Gastroesophageal sphincter (tissue), 4 donors: ENCODE data around the gene METTL15. TPM values are rescaled to one million over a fixed set of nuclear protein-coding genes. Genes with fewer than 3 reads are reported as not detected.

Experiments used
- ATAC-seq: fragments of 150-250 bp; one replicate; pipeline ENCODE4 v1.9.1; 2016; ENCODE audit warnings: mild to moderate bottlenecking, moderate library complexity
- H3K27ac ChIP-seq, 4 donors: fragments of 200-600 bp; sonication (generic) in 3 of 4; 1 replicate in 3 of 4; 2 replicates in 1 of 4; pipeline ENCODE4 v1.5.1; 2016 to 2019
- H3K27me3 ChIP-seq: fragments of 200-600 bp; sonication (generic); one replicate; pipeline ENCODE4 v1.5.1; 2019
- H3K36me3 ChIP-seq, 2 donors: fragments of 200-600 bp; sonication (generic); one replicate each; pipeline ENCODE4 v1.5.1; 2019; ENCODE audit warnings: control low read depth in 1 of 2
- H3K4me1 ChIP-seq, 3 donors: fragments of 200-600 bp; sonication (generic); 1 replicate in 2 of 3; 2 replicates in 1 of 3; pipeline ENCODE4 v1.5.1; 2016 to 2019; ENCODE audit warnings: control low read depth in 2 of 3
- H3K4me3 ChIP-seq, 2 donors: fragments of 200-600 bp; sonication (generic); one replicate each; pipeline ENCODE4 v1.5.1; 2019; ENCODE audit warnings: mild to moderate bottlenecking in 1 of 2, moderate library complexity in 1 of 2
- H3K9me3 ChIP-seq, 3 donors: fragments of 200-600 bp; sonication (generic); one replicate each; pipeline ENCODE4 v1.5.1; 2017 to 2019; ENCODE audit warnings: control low read depth in 2 of 3
- EP300 ChIP-seq: sonication (generic); formaldehyde crosslinking; IDR thresholded peaks from one replicate; pipeline ENCODE4 v1.6.1; 2017; ENCODE audit warnings: antibody characterized with exemption, mild to moderate bottlenecking
- POLR2A ChIP-seq, 2 donors: fragments of 450-650 bp; IDR thresholded peaks; one replicate each; pipeline ENCODE4 v1.6.1; 2017; ENCODE audit warnings: antibody characterized with exemption in 2 of 2, mild to moderate bottlenecking in 2 of 2, moderate library complexity in 1 of 2
- POLR2AphosphoS5 ChIP-seq: sonication (generic); formaldehyde crosslinking; IDR thresholded peaks from one replicate; pipeline ENCODE4 v1.6.1; 2017; ENCODE audit warnings: antibody characterized with exemption
- WGBS, 2 donors: methylation state at CpG; one replicate each; pipeline ENCODE4 v1.1.5; 2018; ENCODE audit warnings: low coverage in 1 of 2; 5-methylcytosine and 5-hydroxymethylcytosine counted together
- total RNA-seq, 4 donors: library from RNA; depleted of rRNA; stranded (reverse); fragments of >200 nt; gene quantifications; one replicate each; pipeline ENCODE4 v1.1.0, GENCODE V29; 2016
- TF ChIP-seq, protein P1 (sequence below), 4 experiments: fragments of 200-600 bp in 2 of 4; fragments of 450-650 bp in 2 of 4; sonication (generic) in 1 of 4; IDR thresholded peaks; one replicate each; pipeline ENCODE4 v1.5.1; 2017 to 2019; ENCODE audit warnings: antibody characterized with exemption in 4 of 4, mild to moderate bottlenecking in 2 of 4, moderate library complexity in 2 of 4

METTL15 gene
- total RNA-seq, 4 donors from 2014 or later, result 7.8 to 20.5 (median 8.2) TPM

GRCh38 chr11:28104984-28105383, 3.2 kb upstream of the METTL15 start:
- WGBS, 2 donors, result 80 to 88% methylated on average over 2 of the region's 2 CpGs

GRCh38 chr11:28105869-28106268, 2.3 kb upstream of the METTL15 start:
- WGBS, 2 donors, result 84 to 87% methylated on average over 5 of the region's 5 CpGs
- Histone ChIP-seq H3K36me3 (no peaks in the 10 kb centered on the region), H3K4me1 (peaks cover 2 to 30% (median 11%) of the 10 kb centered on the region in 3 donors), H3K27me3 (no peaks in the 10 kb centered on the region), H3K27ac (no peak overlapping the region), H3K4me3 (no peak overlapping the region), H3K9me3 (no peaks in the 10 kb centered on the region)
- TF ChIP-seq POLR2A (IDR thresholded peaks at IDR 0.05), result no peak
- no peak for TF ChIP-seq POLR2AphosphoS5
- TF ChIP-seq, protein P1, sequence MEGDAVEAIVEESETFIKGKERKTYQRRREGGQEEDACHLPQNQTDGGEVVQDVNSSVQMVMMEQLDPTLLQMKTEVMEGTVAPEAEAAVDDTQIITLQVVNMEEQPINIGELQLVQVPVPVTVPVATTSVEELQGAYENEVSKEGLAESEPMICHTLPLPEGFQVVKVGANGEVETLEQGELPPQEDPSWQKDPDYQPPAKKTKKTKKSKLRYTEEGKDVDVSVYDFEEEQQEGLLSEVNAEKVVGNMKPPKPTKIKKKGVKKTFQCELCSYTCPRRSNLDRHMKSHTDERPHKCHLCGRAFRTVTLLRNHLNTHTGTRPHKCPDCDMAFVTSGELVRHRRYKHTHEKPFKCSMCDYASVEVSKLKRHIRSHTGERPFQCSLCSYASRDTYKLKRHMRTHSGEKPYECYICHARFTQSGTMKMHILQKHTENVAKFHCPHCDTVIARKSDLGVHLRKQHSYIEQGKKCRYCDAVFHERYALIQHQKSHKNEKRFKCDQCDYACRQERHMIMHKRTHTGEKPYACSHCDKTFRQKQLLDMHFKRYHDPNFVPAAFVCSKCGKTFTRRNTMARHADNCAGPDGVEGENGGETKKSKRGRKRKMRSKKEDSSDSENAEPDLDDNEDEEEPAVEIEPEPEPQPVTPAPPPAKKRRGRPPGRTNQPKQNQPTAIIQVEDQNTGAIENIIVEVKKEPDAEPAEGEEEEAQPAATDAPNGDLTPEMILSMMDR (IDR thresholded peaks at IDR 0.05), result no peak
- no peak for TF ChIP-seq EP300
- ATAC-seq, result no peak

More at GRCh38 chr11:28104984-28105383, 3.2 kb upstream of the METTL15 start:
- H3K27ac ChIP-seq, result no peak overlapping the region
- no peak for ATAC-seq
- no peaks in the 10 kb centered on the region for H3K27me3 ChIP-seq
- peaks cover 2 to 25% (median 10%) of the 10 kb centered on the region in 3 donors for H3K4me1 ChIP-seq
- no peak overlapping the region for H3K4me3 ChIP-seq
- H3K36me3 ChIP-seq, result no peaks in the 10 kb centered on the region
- TF ChIP-seq POLR2AphosphoS5 (no peak), EP300 (no peak), POLR2A (IDR thresholded peaks at IDR 0.05) (no peak)
- TF ChIP-seq, protein P1 (IDR thresholded peaks at IDR 0.05), result no peak
- H3K9me3 ChIP-seq, result no peaks in the 10 kb centered on the region

- TF ChIP-seq, protein P1 (IDR thresholded peaks at IDR 0.05), result no peak
- TF ChIP-seq POLR2AphosphoS5, result no peak
- TF ChIP-seq EP300, result no peak
- TF ChIP-seq POLR2A (IDR thresholded peaks at IDR 0.05), result no peak
- no peak overlapping the region for H3K4me3 ChIP-seq
- WGBS, 2 donors, result 80 to 81% methylated on average over 9 to 14 of the region's 14 CpGs
- H3K27me3 ChIP-seq, result no peaks in the 10 kb centered on the region
- H3K36me3 ChIP-seq, result no peaks in the 10 kb centered on the region
- no peaks in the 10 kb centered on the region for H3K9me3 ChIP-seq
- H3K4me1 ChIP-seq, result peaks cover 2 to 36% (median 11%) of the 10 kb centered on the region in 3 donors
- no peak for ATAC-seq
- no peak overlapping the region for H3K27ac ChIP-seq
Measured at GRCh38 chr11:28106353-28107043, 1.7 kb upstream of the METTL15 start.

DNA sequence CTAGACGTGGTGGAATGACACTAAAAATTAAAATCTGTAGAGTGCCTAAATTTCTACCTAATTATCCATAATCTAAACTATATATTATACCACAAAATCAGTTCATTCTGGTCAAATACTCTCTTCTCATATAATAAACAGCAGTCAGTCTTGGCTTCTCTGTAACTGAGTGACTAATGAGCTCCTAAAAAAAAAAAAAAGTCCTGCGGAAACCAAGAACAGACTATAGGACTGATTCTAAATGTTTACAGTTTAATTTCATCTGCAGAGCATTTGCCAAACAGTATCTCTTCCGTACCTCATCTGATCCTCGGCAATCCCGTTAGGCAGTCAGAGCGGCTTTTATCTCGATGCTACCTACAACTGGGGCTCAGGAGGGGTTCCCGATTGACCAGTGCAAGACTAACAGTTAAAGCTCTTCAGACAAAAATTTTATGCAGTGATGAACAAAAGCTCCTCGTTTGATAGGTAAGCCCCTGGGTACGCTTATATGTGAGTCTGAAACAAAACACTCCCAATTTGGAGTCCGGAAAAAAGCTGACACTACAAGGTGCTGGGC, 918 bp upstream of the METTL15 start:
- Histone ChIP-seq H3K36me3 (no peaks in the 10 kb centered on the region), H3K4me1 (peaks cover 2 to 43% (median 11%) of the 10 kb centered on the region in 3 donors), H3K27ac (peak overlapping the region in 3 of 4 donors; percentile 76 to 84 (median 84)), H3K27me3 (no peaks in the 10 kb centered on the region), H3K9me3 (no peaks in the 10 kb centered on the region), H3K4me3 (peak overlapping the region; percentile 54 to 60)
- TF ChIP-seq, protein P1 (IDR thresholded peaks at IDR 0.05), result no peak
- TF ChIP-seq EP300, result no peak
- TF ChIP-seq POLR2AphosphoS5, result no peak
- no peak for ATAC-seq
- 0 to 2% methylated on average over 8 to 10 of the region's 11 CpGs for WGBS, 2 donors

- WGBS, 2 donors, result 63 to 66% methylated on average over 3 of the region's 3 CpGs
- ATAC-seq, result no peak
- no peak for TF ChIP-seq EP300
- no peak for TF ChIP-seq POLR2A (IDR thresholded peaks at IDR 0.05)
- no peak for TF ChIP-seq POLR2AphosphoS5
- TF ChIP-seq, protein P1 (IDR thresholded peaks at IDR 0.05), result no peak
- no peaks in the 10 kb centered on the region for H3K36me3 ChIP-seq
- H3K4me1 ChIP-seq, result peaks cover 2 to 46% (median 11%) of the 10 kb centered on the region in 3 donors
- H3K27ac ChIP-seq, result peak overlapping the region; percentile 60 to 84 (median 80)
- peak overlapping the region; percentile 41 to 60 for H3K4me3 ChIP-seq
- H3K9me3 ChIP-seq, result no peaks in the 10 kb centered on the region
- no peaks in the 10 kb centered on the region for H3K27me3 ChIP-seq
Measured at GRCh38 chr11:28108958-28109357, 770 bp downstream of the METTL15 start.
